ENCODE data around the gene TBCC.

The TBCC gene

DNA sequence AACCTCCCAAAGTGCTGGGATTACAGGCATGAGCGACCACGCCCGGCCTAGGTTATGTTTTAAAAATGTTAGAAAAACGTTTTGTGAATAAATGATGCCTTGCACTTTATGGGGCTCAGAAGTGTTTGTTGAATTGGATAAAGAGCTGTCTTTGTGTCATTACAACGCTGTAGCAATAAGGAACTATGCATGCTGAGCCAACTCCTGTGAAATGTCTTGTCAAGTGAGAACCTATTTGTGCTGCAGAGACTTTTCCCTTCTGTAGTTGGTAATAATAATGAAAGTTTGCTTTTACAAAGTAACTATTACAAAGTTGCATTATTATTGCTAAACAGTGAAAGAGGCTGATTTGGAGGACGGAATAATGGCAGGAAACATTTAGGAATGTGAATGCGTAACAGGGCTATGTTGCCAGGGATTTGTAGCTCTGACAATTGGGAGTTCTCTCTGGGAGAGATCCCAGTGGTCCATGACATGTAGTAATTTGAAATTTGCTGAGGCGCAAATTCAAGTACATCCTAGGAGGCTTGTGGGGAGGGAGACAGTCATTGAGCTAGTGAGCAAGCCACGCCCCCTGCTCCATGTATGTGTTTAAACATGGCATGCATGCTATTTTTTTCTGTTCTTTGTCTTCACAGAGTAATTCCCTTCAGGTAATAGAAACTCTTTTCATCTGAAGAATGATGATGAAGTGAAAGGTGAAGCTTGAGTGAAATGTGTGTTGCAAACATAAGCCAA is 19.2 kb upstream of the TBCC start:
- in situ Hi-C loops (cut with HindIII; ENCODE audit: low pct_unique_long_range_greater_than_20kb, low sequenced_read_pairs): no loop called here
- TF ChIP-seq JUND (IDR thresholded peaks at IDR 0.05; ENCODE audit: low read depth): no peak
- DNase-seq (ENCODE audit: low read depth in 1 of 2, low spot score in 1 of 2): no peak

DNA sequence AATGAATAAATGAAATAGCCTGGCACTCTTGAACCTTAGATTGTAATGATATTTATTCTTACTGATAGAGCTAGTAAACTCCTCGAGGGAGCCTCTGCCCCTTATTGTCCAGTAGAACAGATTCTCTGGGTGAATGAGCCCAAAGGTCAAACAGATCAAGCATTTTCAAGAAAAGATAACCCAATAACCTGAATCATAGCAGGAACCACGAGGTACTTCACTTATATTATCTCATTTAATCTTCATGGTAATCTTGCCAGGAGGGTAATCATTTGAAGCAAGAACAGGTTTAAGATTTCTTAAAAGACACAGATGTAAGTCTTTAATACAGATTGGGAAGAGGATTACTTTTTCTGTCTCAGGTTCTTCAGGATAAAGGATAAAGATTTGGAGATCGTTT is 17.0 kb upstream of the TBCC start:
- no peak for TF ChIP-seq JUND (IDR thresholded peaks at IDR 0.05; ENCODE audit: low read depth)
- in situ Hi-C loops (cut with HindIII; ENCODE audit: low pct_unique_long_range_greater_than_20kb, low sequenced_read_pairs): no loop called here
- no peak for DNase-seq (ENCODE audit: low read depth in 1 of 2, low spot score in 1 of 2)

DNA sequence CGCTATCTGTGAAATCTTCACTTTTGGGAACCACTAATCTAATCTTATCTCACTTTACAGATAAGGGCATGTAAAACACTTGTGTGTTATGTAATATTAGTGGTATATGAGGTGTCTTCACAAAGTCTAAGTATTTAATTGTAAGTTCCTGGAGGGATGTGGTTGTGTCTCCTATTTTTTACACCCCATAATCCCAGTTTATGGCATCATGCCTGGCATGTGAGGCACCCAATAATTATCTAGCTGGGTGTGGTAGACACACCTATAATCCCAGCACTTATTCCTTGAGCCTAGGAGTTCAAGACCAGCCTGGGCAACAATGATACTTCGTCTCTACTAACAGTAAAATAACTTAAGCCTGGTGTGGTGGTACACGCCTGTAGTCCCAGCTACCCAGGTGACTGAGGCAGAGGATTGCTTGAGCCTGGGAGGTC is 16.5 kb upstream of the TBCC start:
- no peak for DNase-seq (ENCODE audit: low read depth in 1 of 2, low spot score in 1 of 2)
- TF ChIP-seq JUND (IDR thresholded peaks at IDR 0.05; ENCODE audit: low read depth): no peak
- in situ Hi-C loops (cut with HindIII; ENCODE audit: low pct_unique_long_range_greater_than_20kb, low sequenced_read_pairs): no loop called here

DNA sequence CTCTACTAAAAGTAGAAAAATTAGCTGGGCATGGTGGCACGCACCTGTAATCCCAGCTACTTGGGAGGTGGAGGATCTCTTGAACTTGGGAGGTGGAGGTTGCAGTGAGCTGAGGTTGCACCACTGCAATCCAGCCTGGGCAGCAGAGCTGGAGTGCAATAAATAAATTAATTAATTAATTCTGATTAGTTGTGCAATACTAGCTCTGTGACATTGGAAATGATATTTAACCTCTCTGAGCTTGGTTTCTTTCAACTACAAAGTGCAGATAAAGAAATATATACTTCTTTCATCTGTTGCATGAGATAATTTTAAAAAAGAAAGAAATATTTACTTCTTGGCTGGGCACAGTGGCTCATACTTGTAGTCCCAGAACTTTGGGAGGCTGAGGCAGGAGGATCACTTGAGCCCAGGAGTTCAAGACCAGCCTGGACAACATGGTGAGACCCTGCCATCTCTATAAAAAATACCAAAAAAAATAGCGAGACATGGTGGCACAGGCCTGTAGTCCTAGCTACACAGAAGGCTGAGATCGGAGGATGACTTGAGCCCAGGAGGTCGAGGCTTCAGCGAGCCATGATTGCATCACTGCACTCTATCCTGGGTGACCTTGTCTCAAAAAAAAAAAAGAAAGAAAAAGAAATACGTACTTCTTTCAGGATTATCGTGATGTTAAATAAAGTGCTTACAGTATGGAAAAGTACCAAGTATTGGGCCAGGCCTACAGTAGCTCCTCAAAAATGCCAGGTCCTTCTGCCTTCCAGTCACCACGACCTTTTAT is 15.6 kb upstream of the TBCC start:
- no peak for DNase-seq (ENCODE audit: low read depth in 1 of 2, low spot score in 1 of 2)
- no peak for TF ChIP-seq JUND (IDR thresholded peaks at IDR 0.05; ENCODE audit: low read depth)
- in situ Hi-C loops (cut with HindIII; ENCODE audit: low pct_unique_long_range_greater_than_20kb, low sequenced_read_pairs): no loop called here

DNA sequence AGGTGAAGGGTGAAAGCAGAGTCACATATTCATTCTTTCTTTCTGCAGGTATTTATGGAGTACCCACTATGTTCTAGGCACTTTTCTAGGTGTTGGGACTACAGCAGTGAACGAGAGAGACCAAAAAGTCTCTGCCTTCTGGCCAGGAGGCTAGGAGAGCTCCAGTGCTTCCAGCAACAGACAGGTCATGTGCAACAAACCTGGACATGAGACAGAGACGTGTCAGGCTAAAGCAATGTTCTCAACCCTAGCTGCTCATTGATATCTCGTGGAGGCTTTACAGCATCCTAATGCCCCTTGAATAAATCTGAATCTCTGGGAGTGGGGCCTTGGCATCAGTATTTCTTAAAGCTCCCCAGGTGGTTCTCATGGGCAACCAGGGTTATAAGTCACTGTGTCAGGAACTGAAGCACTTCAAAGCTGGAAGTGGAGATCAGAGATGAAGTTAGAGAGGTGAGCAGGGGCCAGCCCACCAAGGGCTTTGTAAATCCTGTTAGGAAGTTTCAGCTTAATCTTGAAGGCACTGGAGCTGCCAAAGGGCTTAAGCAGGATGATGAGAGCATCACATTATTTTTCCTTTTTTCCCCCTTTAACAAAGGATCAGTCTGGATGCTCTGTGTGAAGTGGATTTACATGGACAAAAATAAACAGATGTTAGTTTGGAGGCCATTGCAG is 13.0 kb upstream of the TBCC start:
- no peak for TF ChIP-seq JUND (IDR thresholded peaks at IDR 0.05; ENCODE audit: low read depth)
- DNase-seq (ENCODE audit: low read depth in 1 of 2, low spot score in 1 of 2): no peak
- in situ Hi-C loops (cut with HindIII; ENCODE audit: low pct_unique_long_range_greater_than_20kb, low sequenced_read_pairs): no loop called here

DNA sequence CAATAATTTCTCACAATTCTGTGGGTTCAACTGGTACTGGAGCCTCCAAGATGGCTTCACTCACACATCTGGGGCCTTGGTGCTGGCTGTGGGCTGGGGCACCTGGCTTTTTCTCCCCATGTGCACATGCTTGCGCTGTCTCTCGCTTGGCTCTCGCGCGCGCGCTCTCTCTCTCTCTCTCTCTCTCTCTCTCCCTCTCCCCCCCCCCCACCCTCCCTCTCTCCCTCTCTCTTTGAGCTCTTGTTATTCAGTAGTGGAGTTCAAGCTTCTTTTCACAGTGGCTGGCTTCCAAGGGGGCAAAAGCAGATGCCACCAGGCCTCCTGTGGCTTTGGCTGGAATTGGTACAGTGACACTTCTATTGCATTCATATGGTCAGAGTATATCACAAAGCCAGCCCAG is 10.8 kb upstream of the TBCC start:
- in situ Hi-C loops (cut with HindIII; ENCODE audit: low pct_unique_long_range_greater_than_20kb, low sequenced_read_pairs): no loop called here
- TF ChIP-seq JUND (IDR thresholded peaks at IDR 0.05; ENCODE audit: low read depth): no peak
- DNase-seq (ENCODE audit: low read depth in 1 of 2, low spot score in 1 of 2): no peak

DNA sequence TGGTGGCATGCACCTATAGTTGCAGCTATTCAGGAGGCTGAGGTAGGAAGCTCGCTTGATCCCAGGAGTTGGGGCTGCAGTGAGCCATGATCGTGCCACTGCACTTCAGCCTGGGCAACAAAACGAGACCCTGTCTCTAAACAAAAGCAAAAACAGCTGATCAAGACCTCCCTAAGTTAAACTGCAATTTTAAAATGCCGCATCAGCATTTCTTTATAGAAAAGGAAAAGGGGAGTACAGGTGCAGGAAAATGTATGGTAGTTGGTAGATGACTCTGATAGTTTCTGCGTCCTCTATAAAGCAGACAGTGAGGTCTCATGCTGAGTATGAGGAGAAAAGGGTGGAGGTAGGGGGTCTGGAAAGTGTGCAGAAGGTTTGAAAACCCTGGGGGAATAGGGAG is 8.9 kb upstream of the TBCC start:
- TF ChIP-seq JUND (IDR thresholded peaks at IDR 0.05; ENCODE audit: low read depth): no peak
- DNase-seq (ENCODE audit: low read depth in 1 of 2, low spot score in 1 of 2): no peak
- in situ Hi-C loops (cut with HindIII; ENCODE audit: low pct_unique_long_range_greater_than_20kb, low sequenced_read_pairs): no loop called here

DNA sequence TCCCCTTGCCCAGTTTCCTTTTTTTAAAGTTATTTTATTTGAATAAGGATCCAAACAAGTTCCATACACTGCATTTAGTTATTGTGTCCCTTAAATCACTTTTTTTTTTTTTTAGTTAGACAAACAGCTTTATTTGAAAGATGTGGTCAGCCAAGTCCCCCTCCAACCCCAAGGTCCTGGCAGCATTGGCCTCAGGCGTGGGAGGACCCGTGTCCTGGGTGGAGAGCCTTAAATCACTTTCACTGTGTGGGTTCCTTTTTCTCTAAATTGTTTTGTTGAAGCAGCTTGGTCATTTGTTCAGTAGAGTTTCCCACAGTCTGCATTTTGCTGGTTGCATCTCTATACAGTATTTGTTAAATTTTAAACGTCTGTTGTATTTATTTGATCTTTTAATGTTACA is 5.2 kb upstream of the TBCC start:
- in situ Hi-C loops (cut with HindIII; ENCODE audit: low pct_unique_long_range_greater_than_20kb, low sequenced_read_pairs): no loop called here
- DNase-seq (ENCODE audit: low read depth in 1 of 2, low spot score in 1 of 2): no peak
- no peak for TF ChIP-seq JUND (IDR thresholded peaks at IDR 0.05; ENCODE audit: low read depth)

DNA sequence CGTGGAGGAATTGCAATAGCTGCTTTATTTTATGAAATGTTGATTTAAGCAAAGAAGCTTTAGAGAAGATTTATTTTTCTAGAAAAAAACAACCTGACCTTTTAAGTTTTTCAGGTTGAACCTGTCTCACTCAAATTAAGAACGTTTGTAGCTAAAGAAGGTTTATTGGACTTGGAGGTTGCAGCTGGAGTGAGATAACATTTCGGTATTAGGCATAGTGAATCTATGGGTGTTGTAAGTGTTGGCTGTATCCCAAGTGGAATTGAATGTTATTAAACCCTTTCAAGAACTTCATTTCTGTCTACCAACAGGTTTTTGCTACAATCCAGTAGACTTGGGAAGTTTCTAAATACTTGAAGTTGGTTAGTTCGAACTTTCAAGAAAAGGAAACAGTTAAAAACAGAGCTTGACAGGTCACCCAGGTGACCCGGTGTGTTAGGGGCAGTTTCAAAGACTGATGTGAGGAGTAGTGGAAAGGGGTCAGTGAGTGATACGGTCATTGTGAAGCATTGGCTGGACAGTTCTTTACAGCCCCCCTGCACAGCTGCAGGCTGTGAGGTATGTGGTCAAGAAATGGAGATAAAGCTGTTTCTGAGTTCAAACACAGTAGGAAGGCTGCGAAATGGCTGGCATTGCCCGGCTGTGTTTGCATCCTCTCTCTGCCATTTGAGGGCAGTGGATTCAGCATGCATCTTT is 2.4 kb upstream of the TBCC start:
- in situ Hi-C loops (cut with HindIII; ENCODE audit: low pct_unique_long_range_greater_than_20kb, low sequenced_read_pairs): no loop called here
- TF ChIP-seq JUND (IDR thresholded peaks at IDR 0.05; ENCODE audit: low read depth): no peak

DNA sequence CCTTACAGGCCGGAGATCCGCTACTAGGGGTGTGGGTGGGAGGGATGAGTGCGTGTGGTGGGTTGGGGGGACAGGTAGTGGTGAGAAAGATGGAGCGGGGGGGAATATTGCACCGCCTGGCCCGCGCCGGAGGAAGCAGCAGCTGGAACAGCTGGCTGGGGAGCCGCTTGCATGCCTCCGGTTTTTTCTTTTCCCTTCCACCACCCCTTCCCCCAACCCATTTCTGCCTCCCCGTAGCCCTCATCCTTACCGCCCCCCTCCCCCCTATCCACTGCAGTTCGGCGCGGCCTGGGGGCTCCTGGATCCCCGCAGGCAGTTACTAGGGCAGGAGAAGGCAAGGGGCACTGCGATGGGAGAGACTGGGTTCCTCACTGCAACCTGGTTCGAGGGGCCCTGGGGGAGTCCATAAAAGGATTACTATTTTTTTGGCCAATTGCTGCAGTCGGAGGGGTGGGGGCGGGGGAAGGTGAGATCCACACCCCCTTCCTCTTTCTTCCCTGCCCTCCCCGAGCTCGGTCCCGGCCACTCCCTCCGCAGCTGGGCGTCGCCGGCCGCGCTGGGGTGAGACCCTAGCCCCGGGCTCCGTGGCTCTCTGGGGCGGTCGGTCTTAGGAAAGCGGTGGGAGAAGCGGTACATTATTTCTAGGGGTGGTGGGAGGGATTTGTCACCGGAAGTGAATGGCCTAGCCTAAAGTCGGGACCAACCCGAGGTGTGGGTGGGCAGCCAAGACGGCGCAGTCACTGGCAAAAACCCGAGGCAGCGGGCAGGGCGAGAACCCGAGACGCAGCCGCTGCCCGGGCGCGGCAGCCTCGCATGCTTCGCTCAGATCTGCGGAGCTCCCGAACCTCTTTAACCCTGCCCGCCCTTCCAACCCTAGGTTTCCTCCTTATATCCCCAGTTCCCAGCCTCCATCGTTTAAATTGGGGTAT is 824 bp upstream of the TBCC start:
- peak; percentile 83 to 92 for DNase-seq (ENCODE audit: low read depth in 1 of 2, low spot score in 1 of 2)
- in situ Hi-C loops (cut with HindIII; ENCODE audit: low pct_unique_long_range_greater_than_20kb, low sequenced_read_pairs): no loop called here
- TF ChIP-seq JUND (IDR thresholded peaks at IDR 0.05; ENCODE audit: low read depth): no peak

More for the DNA sequence above, 2.4 kb upstream of the TBCC start:
- no peak for DNase-seq (ENCODE audit: low read depth in 1 of 2, low spot score in 1 of 2)

DNA sequence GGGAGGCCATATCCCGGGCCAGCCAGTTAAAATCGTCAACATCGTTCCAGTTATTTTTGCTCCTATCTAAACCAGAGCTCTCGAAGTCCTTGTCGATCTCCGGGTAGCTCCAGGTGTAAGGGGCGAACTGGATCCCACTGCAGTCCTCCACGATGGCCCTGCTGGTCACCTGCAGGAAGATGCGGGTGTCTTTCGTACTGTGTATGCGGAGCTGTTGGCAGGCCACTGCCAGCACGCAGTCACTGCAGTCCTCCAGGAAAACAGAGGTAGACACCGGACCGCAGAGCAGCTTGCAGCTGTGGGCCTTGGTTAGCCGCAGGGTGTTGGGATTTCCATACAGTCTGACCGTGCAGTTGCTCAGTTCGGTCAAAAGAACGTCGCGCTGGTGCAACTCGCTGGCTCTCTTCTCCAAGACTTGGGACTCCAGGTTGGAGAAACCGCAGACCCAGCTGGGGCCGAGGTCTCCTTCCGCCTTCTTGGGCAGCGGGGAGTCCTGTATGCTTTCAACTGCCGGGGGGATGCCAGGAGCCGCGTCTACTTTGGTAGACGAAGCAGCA is 742 bp downstream of the TBCC start:
- in situ Hi-C loops (cut with HindIII; ENCODE audit: low pct_unique_long_range_greater_than_20kb, low sequenced_read_pairs): no loop called here
- peak in 1 of 2 experiments; percentile 20 for DNase-seq (ENCODE audit: low read depth in 1 of 2, low spot score in 1 of 2)

More for the DNA sequence above, 742 bp downstream of the TBCC start:
- TF ChIP-seq JUND (IDR thresholded peaks at IDR 0.05; ENCODE audit: low read depth): no peak

Data from T47D (cell line).